T-helper 1 cell treated with Interleukin-12 subunit alpha and Interleukin-12 subunit beta and Interleukin-4 antibody, amounts not matched to agents 30 ng/mL and 1 ng/mL, for 36 hours (primary cell): Measurements from ENCODE around the gene LIMA1. TPM values are rescaled to one million over a fixed set of nuclear protein-coding genes. Genes with fewer than 3 reads are reported as not detected.
"Not testable (repeated sequence)": the region's sequence is repeated elsewhere in the genome, so short reads cannot be mapped to it uniquely, and the experiment has no call there.

Experiments
- intact Hi-C: fragments of 100-400 bp; cut with micrococcal nuclease; formaldehyde crosslinking; loops from one replicate; pipeline ENCODE4 v1.15.1; 2024
- total RNA-seq: library from RNA; stranded (reverse); gene quantifications from 2 replicates; pipeline ENCODE4 v1.2.3, GENCODE V29; 2022

The LIMA1 gene
- total RNA-seq, 1 donor from 2014 or later, result 31.2 TPM

DNA sequence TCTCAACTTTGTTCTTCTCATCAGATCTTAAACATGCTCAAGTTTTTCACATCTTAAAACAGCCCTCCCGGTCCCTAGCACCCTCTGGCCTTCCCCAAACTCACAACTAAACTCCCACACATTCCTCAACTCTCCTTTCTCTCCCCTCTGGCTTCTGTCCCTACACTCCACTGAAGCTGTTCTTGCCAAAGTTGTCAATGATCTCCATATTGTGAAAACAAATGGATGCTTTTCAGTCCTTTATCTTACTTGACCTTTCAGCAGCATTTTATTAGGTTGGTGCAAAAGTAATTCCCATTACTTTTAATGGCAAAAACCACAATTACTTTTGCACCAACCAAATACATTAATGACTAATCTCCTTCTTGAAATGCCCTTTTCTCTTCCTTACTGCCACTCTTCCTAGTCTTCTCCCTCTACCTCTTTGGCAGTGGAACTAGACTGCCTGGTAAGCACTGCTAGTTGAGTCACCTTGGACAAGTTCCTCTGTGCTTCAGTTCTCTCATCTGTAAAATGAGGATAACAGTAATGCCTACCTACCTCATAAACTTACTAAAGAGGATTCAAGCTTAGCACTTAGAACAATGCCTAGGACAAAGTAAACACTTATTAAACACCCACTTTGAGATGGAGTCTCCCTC, 132.2 kb downstream of the LIMA1 start:
- intact Hi-C loops, result no loop called here

DNA sequence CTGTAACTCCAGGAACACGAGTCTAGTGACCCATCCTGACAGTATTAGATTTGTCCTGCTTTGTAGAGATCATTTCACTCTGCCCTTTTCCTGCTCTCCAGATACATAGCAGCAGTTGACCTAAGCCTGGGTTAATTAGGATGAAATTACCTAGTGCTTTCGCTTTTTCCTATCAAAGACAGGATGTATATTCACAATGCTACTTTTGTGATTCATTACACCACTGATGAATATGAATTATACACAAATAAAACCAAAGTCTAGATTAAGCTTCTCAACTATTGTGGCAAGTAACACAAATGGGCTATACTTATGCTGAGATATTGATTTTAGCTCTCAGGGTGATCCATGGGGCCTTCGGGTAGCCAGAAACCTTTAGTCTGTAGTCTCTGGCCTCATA, 134.0 kb downstream of the LIMA1 start:
- intact Hi-C loops, result no loop called here

DNA sequence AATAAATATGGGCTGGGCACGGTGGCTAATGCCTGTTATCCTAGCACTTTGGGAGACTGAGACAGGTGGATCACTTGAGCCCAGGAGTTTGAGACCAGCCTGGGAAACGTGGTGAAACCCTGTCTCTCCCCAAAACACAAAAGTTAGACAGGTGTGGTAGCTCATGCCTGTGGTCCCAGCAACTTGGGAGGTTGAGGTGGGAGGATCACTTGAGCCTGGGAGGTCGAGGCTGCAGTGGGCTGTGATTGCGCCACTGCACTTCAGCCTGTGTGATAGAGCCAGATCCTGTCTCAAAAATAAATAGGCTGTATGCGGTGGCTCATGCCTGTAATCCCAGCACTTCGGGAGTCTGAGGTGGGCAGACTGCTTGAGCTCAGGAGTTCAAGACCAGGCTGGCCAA, 135.3 kb downstream of the LIMA1 start:
- intact Hi-C loops, result not testable (repeated sequence)

DNA sequence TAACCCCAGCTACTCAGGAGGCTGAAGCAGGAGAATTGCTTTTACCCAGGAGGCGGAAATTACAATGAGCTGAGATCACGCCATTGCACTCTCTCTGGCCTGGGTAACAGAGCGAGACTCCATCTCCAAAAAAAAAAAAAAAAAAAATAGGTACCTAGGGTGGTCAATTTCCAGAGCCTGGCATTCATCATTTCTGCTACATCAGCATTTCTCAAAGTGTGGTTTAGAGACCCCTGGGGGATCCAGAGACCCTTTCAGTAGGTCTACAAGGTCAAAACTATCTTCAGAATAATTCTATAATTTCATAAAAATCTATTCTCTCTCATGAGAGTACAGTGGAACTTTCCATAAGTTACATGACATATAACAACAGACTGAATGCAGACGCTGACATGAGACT, 136.0 kb downstream of the LIMA1 start:
- intact Hi-C loops, result no loop called here

DNA sequence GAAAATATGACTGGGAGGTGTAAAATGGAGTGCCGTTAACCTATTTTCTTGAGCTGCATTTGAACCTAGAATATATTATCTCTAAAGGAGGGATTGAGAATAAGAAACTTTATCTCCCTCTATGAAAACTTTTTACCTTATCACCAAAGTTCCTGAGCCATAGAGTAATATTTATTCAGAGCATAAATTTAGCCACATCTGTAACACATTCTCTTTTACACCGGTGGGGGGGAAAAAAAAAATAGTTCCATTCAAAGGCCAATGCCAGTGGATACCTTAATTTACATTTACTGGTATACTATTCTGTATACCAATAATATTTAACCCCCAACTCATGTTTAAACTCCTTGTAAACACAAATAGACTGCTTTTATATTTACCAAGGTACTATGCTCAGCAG, 137.9 kb downstream of the LIMA1 start:
- intact Hi-C loops, result no loop called here

DNA sequence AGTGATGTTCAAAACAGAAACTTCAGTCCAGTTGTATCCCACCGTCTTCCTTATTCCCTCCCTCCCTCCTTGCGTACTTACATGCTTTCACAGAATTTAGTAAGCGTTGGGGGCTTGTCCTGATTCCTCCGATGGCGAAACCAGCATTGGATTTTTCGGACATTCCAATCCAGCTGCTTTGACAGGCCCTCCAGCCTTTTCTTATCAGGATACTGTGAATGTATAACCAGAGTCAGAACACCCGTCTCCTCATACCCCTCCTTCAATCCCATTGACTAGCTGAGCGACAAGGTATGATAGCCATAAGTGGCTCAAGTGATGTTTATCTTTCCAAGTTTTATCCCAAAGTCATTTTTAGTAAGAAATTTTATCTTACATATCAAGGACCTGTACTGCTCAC, 140.3 kb downstream of the LIMA1 start:
- intact Hi-C loops, result no loop called here

DNA sequence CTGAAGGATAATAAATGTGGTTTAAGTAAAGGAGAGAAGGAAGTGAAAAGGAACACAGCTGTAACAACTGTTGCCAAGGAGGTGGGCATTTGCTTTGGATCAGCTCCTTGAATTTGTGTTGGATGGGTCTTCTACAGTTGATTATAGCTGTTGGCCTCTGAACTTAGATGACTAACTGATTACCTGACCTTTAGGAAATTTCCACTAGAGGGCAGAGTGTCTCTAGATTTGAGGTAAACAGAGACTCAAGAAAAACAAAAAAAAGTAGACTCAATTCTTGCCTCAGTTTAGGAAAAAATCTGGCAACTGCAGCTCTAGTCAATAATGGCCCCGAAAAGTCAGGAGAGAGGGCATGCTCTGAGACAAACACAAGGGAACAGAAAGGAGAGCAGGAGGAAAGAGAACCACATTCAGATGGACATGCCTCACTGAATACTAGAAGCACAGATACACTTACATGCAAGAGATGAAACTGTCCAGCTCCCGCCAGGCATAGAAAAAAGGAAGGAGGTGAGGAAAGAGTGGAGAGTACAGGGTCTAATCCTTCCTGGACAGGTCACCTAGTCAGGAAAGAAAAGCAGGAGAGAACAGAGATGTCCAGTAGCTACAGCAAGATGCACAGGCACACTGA, 150.7 kb downstream of the LIMA1 start:
- intact Hi-C loops, result loop anchor here (1.0 to 2.0 kb wide), 8 partner anchors 20 to 269 kb away; partner anchors contain the start of genes CERS5 and COX14

DNA sequence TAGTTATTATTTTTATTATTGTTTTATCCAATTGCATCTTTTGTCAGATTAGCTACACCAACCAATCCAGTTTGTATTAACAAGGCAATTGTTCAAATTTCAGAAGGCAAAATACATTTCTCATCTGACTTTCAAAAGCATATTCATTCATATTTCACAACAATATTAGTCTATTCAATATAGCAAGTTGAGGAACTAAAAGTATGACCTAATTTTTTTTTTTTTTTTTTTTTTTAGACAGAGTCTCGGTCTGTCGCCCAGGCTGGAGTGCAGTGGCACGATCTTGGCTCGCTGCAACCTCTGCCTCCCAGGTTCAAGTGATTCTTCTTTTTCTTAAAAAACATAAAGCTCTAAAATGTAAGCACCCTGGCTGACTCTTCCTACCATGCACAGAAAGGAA, 154.0 kb downstream of the LIMA1 start:
- intact Hi-C loops, result no loop called here

DNA sequence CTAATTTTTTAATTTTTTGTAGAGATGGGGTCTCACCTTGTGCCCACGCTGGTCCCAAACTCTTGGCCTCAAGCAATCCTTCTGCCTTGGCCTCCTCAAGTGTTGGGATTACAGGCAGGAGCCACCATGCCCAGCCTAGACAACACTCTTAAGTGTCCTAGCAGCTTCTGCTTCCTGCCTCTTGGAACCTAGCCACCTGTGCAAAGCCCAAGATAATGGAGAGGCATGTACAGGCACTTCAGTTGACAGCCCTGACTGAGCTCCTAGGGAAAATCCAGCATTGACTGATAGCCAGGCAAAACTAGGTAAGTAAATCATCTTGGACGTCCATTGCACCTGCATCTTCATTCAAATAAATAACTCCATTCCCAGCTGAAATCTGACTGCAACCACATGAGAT, 155.8 kb downstream of the LIMA1 start:
- intact Hi-C loops, result no loop called here

Other genes starting within 250 kb of the LIMA1 start
- gene ASIC1, start 225.9 kb downstream of the LIMA1 start, total RNA-seq, result 4.6 TPM in 2 replicates
- 69.9 and 72.5 TPM in 2 replicates for gene SMARCD1, start 198.2 kb downstream of the LIMA1 start, total RNA-seq
- 0.54 and 0.95 TPM in 2 replicates for gene GPD1, start 179.5 kb downstream of the LIMA1 start, total RNA-seq
- gene COX14, start 171.3 kb downstream of the LIMA1 start, total RNA-seq, result 42.8 and 47.0 TPM in 2 replicates
- gene CERS5, start 116.2 kb downstream of the LIMA1 start, total RNA-seq, result 56.3 and 65.7 TPM in 2 replicates
- gene FAM186A, start 113.1 kb upstream of the LIMA1 start, total RNA-seq, result not detected in 2 replicates
- 70.3 and 76.6 TPM in 2 replicates for gene LARP4, start 117.4 kb upstream of the LIMA1 start, total RNA-seq
- gene DIP2B, start 221.5 kb upstream of the LIMA1 start, total RNA-seq, result 31.5 and 31.6 TPM in 2 replicates